ENCODE results near the gene CYP4V2. TPM values are rescaled to one million over a fixed set of nuclear protein-coding genes. Genes with fewer than 3 reads are reported as not detected.
"Not testable (repeated sequence)": the region's sequence is repeated elsewhere in the genome, so short reads cannot be mapped to it uniquely, and the experiment has no call there.

CYP4V2 gene
- polyA plus RNA-seq, 4 donors = 14.1 to 30.7 (median 16.8) TPM

DNA sequence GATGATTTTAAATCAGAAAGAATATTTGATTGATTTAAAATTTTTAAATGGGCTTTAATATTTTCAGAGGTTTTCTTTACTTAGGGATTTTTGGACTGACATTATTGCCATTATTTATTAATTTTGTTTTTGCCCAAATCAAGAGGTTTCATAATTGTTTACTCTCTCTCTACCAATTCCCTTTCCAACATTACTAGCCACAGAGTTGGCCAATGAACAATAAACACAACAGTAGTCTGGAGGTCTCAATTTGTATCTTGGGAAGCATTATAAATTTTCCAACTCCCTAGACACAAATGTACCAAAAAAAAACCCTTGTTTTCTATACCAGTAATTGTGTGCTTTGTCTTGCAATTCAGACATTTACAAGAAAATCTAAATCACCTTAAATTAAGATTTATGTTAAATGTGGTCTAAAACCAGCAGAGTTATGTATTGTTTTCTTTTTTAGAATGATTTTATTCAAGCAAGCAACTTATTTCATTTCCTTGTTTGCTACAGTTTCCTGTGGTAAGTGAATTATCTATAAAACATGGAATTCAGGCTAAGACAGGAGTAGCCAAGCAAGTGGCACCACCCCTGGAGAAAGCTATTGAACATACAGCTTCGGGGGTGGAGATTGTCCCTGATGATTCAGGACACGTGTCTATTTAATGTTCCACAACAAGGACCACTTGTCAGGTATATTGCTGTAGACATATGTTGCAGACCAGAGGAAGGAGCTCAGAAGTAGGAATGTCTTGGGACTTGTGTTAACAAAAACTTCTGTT lies 36.6 kb downstream of the CYP4V2 start:
- DNase-seq (ENCODE audit: low read depth in 4 of 4, low spot score in 3 of 4) = no peak

DNA sequence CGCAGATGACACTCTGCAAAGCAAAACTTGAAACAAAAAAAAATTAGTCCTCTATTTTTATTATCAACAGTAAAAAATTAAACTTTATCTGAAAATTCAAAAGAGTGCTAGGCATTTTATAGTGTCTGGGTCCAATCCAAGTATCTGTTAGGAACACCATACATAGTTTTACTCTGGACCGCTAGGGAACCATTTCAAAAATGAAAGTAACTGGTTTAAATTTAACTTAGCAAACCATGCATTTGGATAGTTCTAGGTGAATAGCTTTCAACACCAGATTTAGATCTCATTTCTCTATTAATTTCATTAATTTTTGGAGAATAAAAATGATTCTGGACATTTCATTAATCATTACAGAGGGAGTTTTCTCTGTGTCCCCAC lies 37.1 kb downstream of the CYP4V2 start:
- no peak for DNase-seq (ENCODE audit: low read depth in 4 of 4, low spot score in 3 of 4)

DNA sequence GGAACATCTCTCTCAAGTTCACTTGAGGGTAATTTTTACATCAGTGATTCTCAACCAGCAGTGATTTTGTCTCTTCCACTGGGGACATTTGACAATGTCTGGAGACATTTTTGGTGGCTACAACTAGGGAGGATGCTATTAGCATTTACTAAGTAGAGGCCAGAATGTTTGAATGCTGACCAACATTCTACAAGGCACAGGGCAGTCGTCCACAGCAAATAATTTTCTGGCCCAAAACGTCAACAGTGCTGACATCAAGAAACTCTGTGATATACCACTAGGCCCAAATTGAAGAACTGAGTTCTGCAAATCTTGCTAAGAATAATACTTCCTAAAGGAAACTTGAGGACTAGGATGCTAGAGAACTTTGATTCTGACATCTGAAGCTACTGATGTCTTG lies 43.0 kb downstream of the CYP4V2 start:
- DNase-seq (ENCODE audit: low read depth in 4 of 4, low spot score in 3 of 4) = no peak

DNA sequence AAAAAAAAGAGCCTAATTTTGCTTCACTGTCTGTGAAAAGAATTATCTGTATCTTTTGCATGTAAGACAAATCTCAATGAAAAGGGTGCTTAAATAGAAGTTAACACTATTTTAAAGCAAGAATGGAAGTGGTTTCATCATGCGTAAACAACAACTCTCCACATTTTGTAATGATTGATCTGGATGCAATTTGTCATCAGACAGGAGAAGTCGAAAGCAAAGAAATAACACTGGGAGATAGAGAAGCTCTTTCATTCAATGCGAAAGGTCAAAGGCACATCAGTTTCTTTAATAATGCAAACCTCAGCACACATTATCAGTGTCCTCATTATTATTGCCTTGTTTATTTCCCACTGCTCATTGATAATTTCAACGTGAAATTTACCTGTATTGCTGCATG lies 44.8 kb downstream of the CYP4V2 start:
- DNase-seq (ENCODE audit: low read depth in 4 of 4, low spot score in 3 of 4) = no peak

DNA sequence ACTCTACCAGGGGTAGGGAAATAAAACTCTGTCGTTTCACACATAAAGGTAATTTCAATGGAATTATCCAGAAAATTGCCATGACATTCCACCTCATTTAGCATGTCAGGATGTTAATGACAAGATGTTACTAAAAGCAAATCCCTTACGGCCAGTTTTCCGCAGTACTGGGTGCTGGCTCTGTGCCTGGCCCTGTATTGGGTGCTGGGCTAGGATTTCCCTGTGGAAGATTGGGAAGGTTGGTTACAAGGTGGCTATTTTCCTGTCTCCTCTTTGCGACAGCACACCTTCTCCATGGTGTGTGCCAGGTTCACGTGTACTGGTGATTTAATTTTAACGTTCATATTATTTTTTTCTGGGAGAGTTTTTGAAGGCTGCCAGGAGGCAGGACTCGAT lies 49.1 kb downstream of the CYP4V2 start:
- DNase-seq (ENCODE audit: low read depth in 4 of 4, low spot score in 3 of 4) = no peak

DNA sequence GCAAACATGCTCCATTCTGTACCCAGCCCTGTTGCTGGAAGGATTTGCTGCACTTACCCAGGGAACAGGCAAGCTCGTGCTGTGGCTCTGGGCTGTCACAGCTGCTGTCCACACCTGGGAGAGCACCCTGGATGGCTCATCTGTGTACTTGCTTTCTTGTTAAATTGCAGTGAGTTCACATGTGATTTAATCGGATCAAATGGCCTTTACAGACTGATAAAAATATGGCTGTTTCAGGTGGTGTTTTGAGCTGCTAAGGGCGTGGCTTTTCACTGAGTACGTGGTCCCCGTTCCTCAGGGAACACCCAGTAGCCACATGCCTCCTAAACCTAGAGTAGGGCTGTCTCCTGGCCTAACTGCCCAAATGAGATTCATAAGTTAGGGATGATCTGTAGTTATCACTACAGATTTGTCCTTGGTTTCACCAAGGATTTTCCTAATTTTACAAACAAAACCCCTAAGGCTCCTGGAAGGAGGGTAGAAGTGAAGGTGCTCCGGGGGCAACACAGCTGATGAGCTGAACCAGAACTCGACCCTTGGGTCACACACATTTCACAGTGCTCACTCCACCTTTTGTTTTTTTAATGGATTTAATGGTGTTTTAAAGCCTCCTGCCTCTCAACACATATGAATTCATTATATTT lies 49.6 kb downstream of the CYP4V2 start:
- DNase-seq (ENCODE audit: low read depth in 4 of 4, low spot score in 3 of 4) = no peak

DNA sequence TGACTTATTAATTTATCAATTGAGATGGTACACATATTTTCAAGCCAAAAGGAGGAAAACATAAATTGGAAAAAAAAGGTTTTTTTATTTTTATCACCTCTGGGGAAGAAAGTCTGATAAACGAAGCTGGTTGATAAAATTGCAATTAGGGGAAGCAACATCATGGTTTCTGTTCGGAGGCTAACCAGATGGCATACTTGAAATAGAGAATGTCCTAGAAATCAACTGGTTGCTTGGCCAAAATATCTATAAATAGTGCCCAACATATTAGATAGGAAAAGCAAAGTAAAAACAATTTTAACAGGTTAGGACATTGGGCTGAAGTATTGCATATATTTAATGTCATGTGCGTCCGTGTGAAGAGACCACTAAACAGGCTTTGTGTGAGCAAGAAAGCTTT lies 50.2 kb downstream of the CYP4V2 start:
- DNase-seq (ENCODE audit: low read depth in 4 of 4, low spot score in 3 of 4) = no peak

DNA sequence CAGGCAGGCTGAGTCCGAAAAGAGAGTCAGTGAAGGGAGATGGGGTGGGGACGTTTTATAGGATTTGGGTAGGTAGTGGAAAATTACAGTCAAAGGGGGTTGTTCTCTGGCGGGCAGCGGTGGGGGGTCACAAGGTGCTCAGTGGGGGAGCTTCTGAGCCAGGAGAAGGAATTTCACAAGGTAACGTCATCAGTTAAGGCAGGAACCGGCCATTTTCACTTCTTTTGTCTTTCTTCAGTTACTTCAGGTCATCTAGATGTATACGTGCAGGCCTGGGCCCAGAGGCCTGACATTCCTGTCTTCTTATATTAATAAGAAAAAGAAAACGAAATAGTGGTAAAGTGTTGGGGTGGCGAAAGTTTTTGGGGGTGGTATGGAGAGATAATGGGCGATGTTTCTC lies 50.7 kb downstream of the CYP4V2 start:
- DNase-seq (ENCODE audit: low read depth in 4 of 4, low spot score in 3 of 4) = not testable (repeated sequence)

DNA sequence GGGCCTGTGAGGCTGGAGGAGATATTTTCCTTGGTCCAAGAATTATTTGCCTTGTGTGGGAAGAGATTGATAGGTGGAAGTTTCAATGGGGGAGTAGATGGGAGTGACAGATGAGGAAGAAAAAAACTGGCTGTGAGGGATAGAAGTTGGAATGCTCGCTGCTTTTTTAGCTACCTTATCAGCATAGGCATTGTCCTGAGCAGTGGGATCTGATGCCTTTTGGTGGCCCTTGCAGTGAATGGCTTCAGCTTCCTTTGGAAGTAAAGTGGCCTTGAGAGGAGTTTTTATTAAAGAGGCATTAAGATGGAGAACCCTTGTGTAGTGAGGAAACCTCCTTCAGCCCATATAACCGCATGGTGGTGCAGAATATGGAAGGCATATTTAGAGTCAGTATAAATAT lies 52.0 kb downstream of the CYP4V2 start:
- no peak for DNase-seq (ENCODE audit: low read depth in 4 of 4, low spot score in 3 of 4)

DNA sequence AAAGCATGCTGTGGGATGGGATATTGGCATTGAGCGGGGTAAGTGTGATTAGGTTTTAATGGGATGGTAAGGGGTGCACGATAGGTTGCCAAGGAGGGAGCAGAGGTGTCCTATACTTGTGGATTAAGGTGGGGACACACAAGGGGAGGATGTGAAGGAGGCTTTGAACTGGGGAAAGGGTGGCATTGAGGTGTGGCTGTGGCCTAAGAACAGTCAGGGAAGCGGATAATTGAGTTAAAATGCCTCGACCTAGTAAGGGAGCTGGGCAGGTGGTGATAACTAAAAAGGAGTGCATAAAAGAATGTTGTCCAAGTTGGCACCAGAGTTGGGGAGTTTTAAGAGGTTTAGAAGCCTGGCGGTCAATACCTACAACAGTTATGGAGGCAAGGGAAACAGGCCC lies 53.5 kb downstream of the CYP4V2 start:
- DNase-seq (ENCODE audit: low read depth in 4 of 4, low spot score in 3 of 4) = no peak

DNA sequence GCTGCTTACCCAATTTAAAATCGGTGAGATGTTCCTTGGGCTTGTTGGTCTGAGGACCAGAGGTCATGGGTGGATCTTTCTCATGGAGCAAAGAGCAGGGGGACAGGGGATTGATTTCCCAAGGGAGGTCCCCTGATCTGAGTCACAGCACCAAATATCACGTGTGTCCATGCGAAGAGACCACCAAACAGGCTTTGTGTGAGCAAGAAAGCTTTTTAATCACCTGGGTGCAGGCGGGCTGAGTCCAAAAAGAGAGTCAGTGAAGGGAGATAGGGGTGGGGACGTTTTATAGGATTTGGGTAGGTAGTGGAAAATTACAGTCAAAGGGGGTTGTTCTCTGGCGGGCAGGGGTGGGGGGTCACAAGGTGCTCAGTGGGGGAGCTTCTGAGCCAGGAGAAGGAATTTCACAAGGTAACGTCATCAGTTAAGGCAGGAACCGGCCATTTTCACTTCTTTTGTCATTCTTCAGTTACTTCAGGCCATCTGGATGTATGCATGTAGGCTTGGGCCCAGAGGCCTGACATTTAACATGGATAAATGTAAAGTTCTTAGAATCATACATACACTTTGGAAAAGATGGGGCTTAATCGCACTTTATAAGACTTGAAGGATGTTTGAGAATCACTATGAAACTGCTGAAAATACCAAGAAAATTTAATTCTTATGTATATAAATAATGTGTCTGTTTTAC lies 55.8 kb downstream of the CYP4V2 start:
- not testable (repeated sequence) for DNase-seq (ENCODE audit: low read depth in 4 of 4, low spot score in 3 of 4)

DNA sequence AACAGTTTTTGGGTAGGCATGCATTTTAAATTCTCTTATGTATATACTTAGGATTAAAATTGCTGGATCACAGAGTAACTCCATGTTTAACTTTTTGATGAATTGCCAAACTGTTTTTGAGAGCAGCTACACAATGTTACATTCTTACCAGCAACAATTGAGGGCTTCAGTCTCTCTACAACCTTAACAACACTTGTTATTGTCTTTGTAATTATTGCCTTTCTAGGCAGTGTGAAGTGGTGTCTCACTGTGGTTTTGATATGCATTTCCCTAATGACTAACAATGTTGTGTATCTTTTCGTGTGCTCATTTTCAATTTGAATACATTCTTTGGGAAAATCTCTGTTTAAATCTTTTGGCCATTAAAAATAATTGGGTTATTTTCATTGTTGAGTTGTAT lies 57.3 kb downstream of the CYP4V2 start:
- DNase-seq (ENCODE audit: low read depth in 4 of 4, low spot score in 3 of 4) = no peak

DNA sequence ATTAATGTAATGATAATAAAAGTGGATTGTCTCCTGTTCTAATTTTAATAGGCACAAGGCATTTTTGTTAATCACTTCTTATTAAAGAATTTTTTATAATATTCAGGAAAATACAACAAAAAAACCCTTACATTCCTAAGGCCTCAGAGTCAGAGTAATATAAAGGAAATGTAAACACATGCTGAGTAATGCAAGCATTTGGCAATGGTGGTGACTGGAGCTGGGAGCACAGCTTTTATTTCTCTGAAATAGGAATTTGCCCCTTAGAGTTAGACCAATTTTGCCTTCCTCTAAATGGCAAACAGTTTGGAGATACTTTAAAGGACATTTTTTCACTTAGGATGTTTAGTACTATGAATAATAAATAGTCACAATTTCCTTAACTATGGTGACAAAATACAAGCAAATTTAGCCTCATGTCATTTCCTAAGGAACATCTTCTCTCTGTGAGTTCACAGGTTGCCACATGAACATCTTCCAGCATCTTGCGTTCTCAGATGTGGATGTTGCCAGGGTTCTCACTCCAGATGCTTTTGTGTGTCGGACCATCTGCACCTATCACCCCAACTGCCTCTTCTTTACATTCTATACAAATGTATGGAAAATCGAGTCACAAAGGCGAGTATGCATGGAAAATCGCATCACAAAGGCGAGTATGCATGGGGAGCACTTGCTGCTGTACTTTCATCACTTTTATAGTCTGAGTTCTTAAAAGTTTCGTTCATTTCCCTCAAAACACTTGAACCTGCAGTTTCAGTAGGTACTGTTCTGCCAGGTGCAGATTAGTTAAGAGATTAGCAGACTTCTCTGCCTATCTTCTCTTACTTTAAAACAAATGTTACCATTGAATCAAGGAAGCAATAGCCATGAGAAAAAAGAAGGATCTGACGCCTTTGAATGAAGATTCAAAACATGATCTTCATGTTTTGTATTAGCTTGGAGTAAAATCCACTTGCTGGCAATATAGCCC lies 58.7 kb downstream of the CYP4V2 start:
- DNase-seq (ENCODE audit: low read depth in 4 of 4, low spot score in 3 of 4) = no peak

DNA sequence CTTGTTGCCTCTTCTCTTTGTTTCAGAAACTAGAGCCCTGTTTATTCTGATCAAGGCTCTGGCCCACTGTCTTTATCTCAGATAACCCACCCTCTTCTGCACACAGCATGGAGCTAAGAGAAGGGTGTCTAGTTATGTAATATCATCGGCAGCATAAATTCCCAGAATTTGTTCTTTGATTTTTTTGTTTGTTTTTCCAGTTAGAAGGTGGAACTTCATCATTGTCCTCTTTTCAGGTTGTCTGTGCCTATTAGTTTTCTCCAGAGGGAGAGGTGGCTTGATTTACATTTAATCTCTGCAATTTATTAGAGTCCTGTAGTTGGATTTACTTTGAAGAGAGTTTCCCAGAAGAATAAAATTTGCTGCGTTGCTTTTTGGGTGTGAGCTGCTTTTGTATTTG lies 59.4 kb downstream of the CYP4V2 start:
- no peak for DNase-seq (ENCODE audit: low read depth in 4 of 4, low spot score in 3 of 4)

DNA sequence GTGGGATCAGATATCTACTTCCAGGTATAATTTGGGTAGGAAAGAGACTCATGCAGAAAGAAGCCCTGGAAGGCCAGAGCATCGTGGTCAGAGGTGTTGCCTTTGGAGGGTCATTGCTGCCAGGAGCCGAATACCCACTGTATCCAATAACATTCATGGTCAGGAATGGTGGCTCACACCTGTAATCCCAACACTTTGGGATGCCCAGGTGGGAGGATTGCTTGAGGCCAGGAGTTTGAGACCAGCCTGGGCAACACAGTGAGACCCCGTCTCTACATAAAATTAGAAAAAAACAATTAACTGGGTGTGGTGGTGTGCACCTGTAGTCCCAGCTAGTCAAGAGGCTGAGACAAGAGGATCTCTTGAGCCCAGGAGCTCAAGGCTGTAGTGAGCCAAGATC lies 63.8 kb downstream of the CYP4V2 start:
- no peak for DNase-seq (ENCODE audit: low read depth in 4 of 4, low spot score in 3 of 4)

DNA sequence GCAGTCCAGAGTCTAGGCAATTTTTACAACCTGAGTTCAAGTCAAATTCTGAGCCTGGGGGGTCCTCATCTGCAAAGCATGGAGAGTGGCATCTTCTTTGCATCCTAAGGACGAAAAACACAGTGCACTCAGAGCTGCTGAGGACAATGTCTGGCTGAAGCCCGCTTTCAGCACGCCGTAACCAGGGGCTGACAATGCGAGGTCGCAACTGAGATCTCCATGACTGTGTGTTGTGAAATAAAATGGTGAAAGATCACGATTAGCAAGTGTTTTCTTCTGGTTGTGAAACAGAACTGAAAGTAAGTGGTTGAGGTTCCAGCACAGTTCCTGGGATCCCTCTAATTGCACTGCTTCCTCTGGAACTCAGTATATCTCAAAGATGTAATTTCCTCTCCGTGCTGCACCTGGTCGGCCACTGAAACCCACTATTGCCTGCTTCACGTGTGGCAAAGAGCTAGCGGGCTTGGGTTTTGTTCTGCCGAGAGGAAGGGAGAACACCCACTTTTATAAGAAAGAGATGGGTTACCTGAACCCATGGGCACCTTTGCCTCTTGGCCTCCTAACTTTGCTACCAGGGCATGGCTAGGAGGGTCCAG lies 66.9 kb downstream of the CYP4V2 start:
- no peak for DNase-seq (ENCODE audit: low read depth in 4 of 4, low spot score in 3 of 4)

DNA sequence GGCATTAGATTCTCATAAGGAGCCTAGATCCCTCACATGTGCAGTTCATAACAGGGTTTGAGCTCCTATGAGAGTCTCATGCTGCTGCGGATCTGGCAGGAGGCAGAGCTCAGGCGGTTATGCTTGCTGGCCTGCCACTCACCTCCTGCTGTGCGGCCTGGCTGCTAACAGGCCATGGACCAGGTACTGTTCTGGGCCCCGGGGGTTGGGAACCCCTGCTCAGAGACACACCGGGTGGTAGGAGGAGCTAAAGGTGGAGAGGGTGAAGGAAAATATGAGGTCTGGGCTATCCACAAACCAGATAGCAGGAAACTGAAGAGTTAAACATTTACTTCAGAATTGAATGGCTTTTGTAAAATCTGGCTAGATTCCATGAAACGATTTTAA lies 68.7 kb downstream of the CYP4V2 start:
- no peak for DNase-seq (ENCODE audit: low read depth in 4 of 4, low spot score in 3 of 4)

All from left renal pelvis (tissue), 4 donors.